HUES48 (cell line): ENCODE results near the gene NSG1.

Experiments
- H3K27ac ChIP-seq: one replicate; pipeline ENCODE4 v1.7.0; 2013; ENCODE audit warnings: low read depth, low read length, inconsistent platforms
- H3K27me3 ChIP-seq: 2 replicates; pipeline ENCODE4 v1.6.1; 2013; ENCODE audit warnings: mild to moderate bottlenecking, low read length; ENCODE audit not compliant: control insufficient read depth, insufficient read depth
- H3K36me3 ChIP-seq: 2 replicates; pipeline ENCODE4 v1.6.1; 2013; ENCODE audit warnings: low read length; ENCODE audit not compliant: control insufficient read depth, insufficient read depth
- H3K4me1 ChIP-seq: 2 replicates; pipeline ENCODE4 v1.6.1; 2013; ENCODE audit warnings: mild to moderate bottlenecking, low read length; ENCODE audit not compliant: control insufficient read depth, insufficient read depth
- H3K4me3 ChIP-seq: 2 replicates; pipeline ENCODE4 v1.5.1; 2013; ENCODE audit warnings: mild to moderate bottlenecking, low read depth, low read length
- H3K9ac ChIP-seq: 2 replicates; pipeline ENCODE4 v1.6.1; 2013; ENCODE audit warnings: mild to moderate bottlenecking, low read depth, low read length, moderate library complexity
- H3K9me3 ChIP-seq: 2 replicates; pipeline ENCODE4 v1.6.1; 2013; ENCODE audit warnings: low read length; ENCODE audit not compliant: control insufficient read depth, insufficient read depth

The NSG1 gene

GRCh38 chr4:4355302-4355701 is 31.6 kb upstream of the NSG1 start:
- no peak overlapping the region for H3K4me3 ChIP-seq
- H3K9me3 ChIP-seq: no peaks in the 10 kb centered on the region
- no peaks in the 10 kb centered on the region for H3K36me3 ChIP-seq
- no peak overlapping the region for H3K27ac ChIP-seq
- H3K27me3 ChIP-seq: no peaks in the 10 kb centered on the region; the same call in 1 of the 2 replicates
- H3K4me1 ChIP-seq: no peaks in the 10 kb centered on the region; the same call in 1 of the 2 replicates
- H3K9ac ChIP-seq: no peak overlapping the region

- H3K36me3 ChIP-seq: no peaks in the 10 kb centered on the region
- no peaks in the 10 kb centered on the region; the same call in 1 of the 2 replicates for H3K4me1 ChIP-seq
- H3K27me3 ChIP-seq: no peaks in the 10 kb centered on the region; the same call in 1 of the 2 replicates
- H3K27ac ChIP-seq: no peak overlapping the region
- H3K9ac ChIP-seq: no peak overlapping the region
- no peaks in the 10 kb centered on the region for H3K9me3 ChIP-seq
- H3K4me3 ChIP-seq: no peak overlapping the region
These were observed 30.5 kb upstream of the NSG1 start for GRCh38 chr4:4356106-4357041.

- H3K9ac ChIP-seq: no peak overlapping the region
- H3K27me3 ChIP-seq: no peaks in the 10 kb centered on the region; the same call in 1 of the 2 replicates
- H3K36me3 ChIP-seq: no peaks in the 10 kb centered on the region
- H3K4me3 ChIP-seq: no peak overlapping the region
- H3K9me3 ChIP-seq: no peaks in the 10 kb centered on the region
- no peaks in the 10 kb centered on the region; the same call in 1 of the 2 replicates for H3K4me1 ChIP-seq
- H3K27ac ChIP-seq: no peak overlapping the region
These were observed 28.6 kb upstream of the NSG1 start for GRCh38 chr4:4358093-4358854.

- H3K4me1 ChIP-seq: no peaks in the 10 kb centered on the region; the same call in 1 of the 2 replicates
- no peaks in the 10 kb centered on the region for H3K36me3 ChIP-seq
- no peaks in the 10 kb centered on the region for H3K27me3 ChIP-seq
- H3K4me3 ChIP-seq: no peak overlapping the region
- no peaks in the 10 kb centered on the region for H3K9me3 ChIP-seq
- H3K9ac ChIP-seq: no peak overlapping the region
- no peak overlapping the region for H3K27ac ChIP-seq
These were observed 25.0 kb upstream of the NSG1 start for GRCh38 chr4:4361883-4362282.

- Histone ChIP-seq H3K36me3 (no peaks in the 10 kb centered on the region), H3K27ac (no peak overlapping the region), H3K4me1 (no peaks in the 10 kb centered on the region; the same call in 1 of the 2 replicates), H3K9ac (no peak overlapping the region), H3K4me3 (no peak overlapping the region), H3K27me3 (no peaks in the 10 kb centered on the region), H3K9me3 (no peaks in the 10 kb centered on the region)
These were observed 23.8 kb upstream of the NSG1 start for GRCh38 chr4:4362991-4363697.

- no peaks in the 10 kb centered on the region for H3K27me3 ChIP-seq
- H3K9ac ChIP-seq: no peak overlapping the region
These were observed 22.8 kb upstream of the NSG1 start for GRCh38 chr4:4364061-4364460.

GRCh38 chr4:4364486-4365208 is 22.3 kb upstream of the NSG1 start:
- Histone ChIP-seq H3K9me3 (no peaks in the 10 kb centered on the region), H3K4me1 (no peaks in the 10 kb centered on the region), H3K4me3 (no peak overlapping the region), H3K36me3 (no peaks in the 10 kb centered on the region), H3K9ac (no peak overlapping the region), H3K27me3 (no peaks in the 10 kb centered on the region), H3K27ac (no peak overlapping the region)

More at GRCh38 chr4:4364061-4364460, 22.8 kb upstream of the NSG1 start:
- no peaks in the 10 kb centered on the region for H3K9me3 ChIP-seq
- no peaks in the 10 kb centered on the region for H3K36me3 ChIP-seq
- H3K4me3 ChIP-seq: no peak overlapping the region
- no peaks in the 10 kb centered on the region for H3K4me1 ChIP-seq
- H3K27ac ChIP-seq: no peak overlapping the region

GRCh38 chr4:4368809-4369580 is 17.9 kb upstream of the NSG1 start:
- no peaks in the 10 kb centered on the region for H3K36me3 ChIP-seq
- H3K9ac ChIP-seq: no peak overlapping the region
- no peaks in the 10 kb centered on the region for H3K4me1 ChIP-seq

GRCh38 chr4:4374388-4375098 is 12.4 kb upstream of the NSG1 start:
- Histone ChIP-seq H3K27me3 (no peaks in the 10 kb centered on the region), H3K4me1 (no peaks in the 10 kb centered on the region), H3K27ac (no peak overlapping the region), H3K9ac (no peak overlapping the region), H3K4me3 (no peak overlapping the region), H3K9me3 (no peaks in the 10 kb centered on the region), H3K36me3 (no peaks in the 10 kb centered on the region)

More at GRCh38 chr4:4368809-4369580, 17.9 kb upstream of the NSG1 start:
- no peak overlapping the region for H3K4me3 ChIP-seq
- no peak overlapping the region for H3K27ac ChIP-seq
- no peaks in the 10 kb centered on the region for H3K27me3 ChIP-seq
- no peaks in the 10 kb centered on the region for H3K9me3 ChIP-seq
